ENCODE data around the gene USP25.

The USP25 gene, protein sequence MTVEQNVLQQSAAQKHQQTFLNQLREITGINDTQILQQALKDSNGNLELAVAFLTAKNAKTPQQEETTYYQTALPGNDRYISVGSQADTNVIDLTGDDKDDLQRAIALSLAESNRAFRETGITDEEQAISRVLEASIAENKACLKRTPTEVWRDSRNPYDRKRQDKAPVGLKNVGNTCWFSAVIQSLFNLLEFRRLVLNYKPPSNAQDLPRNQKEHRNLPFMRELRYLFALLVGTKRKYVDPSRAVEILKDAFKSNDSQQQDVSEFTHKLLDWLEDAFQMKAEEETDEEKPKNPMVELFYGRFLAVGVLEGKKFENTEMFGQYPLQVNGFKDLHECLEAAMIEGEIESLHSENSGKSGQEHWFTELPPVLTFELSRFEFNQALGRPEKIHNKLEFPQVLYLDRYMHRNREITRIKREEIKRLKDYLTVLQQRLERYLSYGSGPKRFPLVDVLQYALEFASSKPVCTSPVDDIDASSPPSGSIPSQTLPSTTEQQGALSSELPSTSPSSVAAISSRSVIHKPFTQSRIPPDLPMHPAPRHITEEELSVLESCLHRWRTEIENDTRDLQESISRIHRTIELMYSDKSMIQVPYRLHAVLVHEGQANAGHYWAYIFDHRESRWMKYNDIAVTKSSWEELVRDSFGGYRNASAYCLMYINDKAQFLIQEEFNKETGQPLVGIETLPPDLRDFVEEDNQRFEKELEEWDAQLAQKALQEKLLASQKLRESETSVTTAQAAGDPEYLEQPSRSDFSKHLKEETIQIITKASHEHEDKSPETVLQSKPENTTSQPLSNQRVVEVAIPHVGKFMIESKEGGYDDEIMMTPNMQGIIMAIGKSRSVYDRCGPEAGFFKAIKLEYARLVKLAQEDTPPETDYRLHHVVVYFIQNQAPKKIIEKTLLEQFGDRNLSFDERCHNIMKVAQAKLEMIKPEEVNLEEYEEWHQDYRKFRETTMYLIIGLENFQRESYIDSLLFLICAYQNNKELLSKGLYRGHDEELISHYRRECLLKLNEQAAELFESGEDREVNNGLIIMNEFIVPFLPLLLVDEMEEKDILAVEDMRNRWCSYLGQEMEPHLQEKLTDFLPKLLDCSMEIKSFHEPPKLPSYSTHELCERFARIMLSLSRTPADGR

DNA sequence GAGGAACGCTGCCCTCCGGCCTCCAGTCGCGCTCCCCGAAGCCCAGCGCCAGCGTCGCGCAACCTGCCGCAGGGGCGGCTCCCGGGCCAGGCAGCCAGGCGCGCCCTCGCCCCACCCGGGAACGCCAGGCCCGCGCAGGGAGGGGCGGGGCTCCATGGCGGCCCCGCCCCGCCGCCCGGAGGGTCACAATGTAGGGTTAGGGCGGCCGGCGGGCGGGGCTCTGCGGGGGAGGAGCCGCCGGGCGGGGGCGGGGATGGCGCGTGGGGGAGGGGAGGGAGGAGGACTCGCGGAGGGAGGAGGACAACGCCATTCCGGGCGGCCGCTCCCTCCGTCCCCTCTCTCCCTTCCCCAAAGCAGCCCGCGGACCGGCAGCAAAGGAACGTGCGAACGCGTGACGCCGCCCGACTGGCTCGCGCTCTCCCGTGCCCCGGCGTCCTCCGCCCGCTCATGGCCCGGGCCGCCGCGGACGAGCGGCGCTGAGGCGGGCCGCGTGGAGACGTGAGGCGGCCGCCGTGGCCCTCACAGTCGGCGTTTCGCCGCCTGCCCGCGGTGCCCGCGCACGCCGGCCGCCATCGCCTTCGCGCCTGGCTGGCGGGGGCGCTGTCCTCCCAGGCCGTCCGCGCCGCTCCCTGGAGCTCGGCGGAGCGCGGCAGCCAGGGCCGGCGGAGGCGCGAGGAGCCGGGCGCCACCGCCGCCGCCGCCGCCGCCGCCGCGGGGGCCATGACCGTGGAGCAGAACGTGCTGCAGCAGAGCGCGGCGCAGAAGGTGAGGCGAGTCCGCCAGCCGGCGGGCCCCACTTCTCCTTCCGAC, at the start of gene USP25:
Gene USP25, plus strand, starts transcription at position 309 of the 810 bp plus-strand sequence. Its CDS starts 412 bp downstream, at position 721.
- peak within 1 kb of the TSS; percentile 93 for H2AFZ ChIP-seq (ENCODE audit: low read depth, low read length)
- peak within 1 kb of the TSS; percentile 64 for H3K27ac ChIP-seq (ENCODE audit: low read length)
- H3K79me2 ChIP-seq (ENCODE audit: low read length), result peaks cover 43% of the 10 kb centered on the region
- peaks cover 13% of the 10 kb centered on the region for H3K4me1 ChIP-seq (ENCODE audit: low read length)
- no peaks in the 10 kb centered on the region for H3K9me3 ChIP-seq (ENCODE audit: insufficient read depth, low read length)
- H3K4me3 ChIP-seq (ENCODE audit: low read length), result peak within 1 kb of the TSS; percentile 80
- peaks cover 8% of the 10 kb centered on the region; the same call in 1 of the 2 replicates for H4K20me1 ChIP-seq (ENCODE audit: insufficient read depth, low read length)
- H3K9ac ChIP-seq (ENCODE audit: low read length), result peak within 1 kb of the TSS; percentile 66
- no peak for TF ChIP-seq EZH2phosphoT487 (IDR thresholded peaks at IDR 0.05; ENCODE audit: low read depth)
- TF ChIP-seq, protein P1, sequence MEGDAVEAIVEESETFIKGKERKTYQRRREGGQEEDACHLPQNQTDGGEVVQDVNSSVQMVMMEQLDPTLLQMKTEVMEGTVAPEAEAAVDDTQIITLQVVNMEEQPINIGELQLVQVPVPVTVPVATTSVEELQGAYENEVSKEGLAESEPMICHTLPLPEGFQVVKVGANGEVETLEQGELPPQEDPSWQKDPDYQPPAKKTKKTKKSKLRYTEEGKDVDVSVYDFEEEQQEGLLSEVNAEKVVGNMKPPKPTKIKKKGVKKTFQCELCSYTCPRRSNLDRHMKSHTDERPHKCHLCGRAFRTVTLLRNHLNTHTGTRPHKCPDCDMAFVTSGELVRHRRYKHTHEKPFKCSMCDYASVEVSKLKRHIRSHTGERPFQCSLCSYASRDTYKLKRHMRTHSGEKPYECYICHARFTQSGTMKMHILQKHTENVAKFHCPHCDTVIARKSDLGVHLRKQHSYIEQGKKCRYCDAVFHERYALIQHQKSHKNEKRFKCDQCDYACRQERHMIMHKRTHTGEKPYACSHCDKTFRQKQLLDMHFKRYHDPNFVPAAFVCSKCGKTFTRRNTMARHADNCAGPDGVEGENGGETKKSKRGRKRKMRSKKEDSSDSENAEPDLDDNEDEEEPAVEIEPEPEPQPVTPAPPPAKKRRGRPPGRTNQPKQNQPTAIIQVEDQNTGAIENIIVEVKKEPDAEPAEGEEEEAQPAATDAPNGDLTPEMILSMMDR (IDR thresholded peaks at IDR 0.05; ENCODE audit: low read depth, low read length), result no peak
- no peaks in the 10 kb centered on the region for H3K36me3 ChIP-seq (replicated peaks; ENCODE audit: low read depth, low read length)
- H3K4me2 ChIP-seq (ENCODE audit: low read length), result peak within 1 kb of the TSS; percentile 89
- peaks cover 3% of the 10 kb centered on the region; the same call in 1 of the 2 replicates for H3K27me3 ChIP-seq (ENCODE audit: low read depth, low read length)

DNA sequence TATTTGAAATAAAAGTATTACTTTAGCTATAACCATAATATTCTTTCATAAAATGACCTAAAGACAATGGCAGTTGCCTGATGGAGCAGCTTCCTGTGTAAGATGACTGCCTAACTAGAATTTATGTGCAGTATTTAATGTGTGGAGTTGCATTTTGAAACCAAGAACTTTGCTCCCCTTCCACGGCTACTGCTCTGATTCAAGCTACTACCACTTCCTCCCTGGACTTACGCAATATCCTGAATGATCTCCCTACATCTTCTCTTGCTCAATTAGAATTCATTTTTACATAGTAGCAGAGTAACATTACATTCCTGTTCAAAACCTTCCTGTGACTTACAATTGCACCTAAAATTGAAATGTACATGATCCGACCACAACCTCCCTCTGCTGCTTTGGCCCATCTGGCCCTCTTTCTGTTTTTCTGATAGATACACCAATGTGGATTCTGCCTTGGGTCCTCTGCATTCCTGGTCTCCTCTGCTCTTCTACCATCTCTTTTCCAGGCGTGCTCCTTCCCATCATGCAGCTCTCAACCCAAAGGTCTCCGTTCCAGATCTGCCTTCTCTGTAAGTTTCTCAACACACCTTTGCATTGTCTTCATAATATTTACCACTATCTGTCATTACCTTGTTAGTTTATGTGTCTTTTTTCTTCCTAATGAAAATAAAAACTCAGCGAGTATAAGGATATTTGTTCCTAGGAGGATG, 47.4 kb upstream of the USP25 start:
- TF ChIP-seq EZH2phosphoT487 (IDR thresholded peaks at IDR 0.05; ENCODE audit: low read depth), result no peak
- TF ChIP-seq, protein P1 (IDR thresholded peaks at IDR 0.05; ENCODE audit: low read depth, low read length), result no peak
- Histone ChIP-seq H3K9me3 (ENCODE audit: insufficient read depth, low read length) (no peaks in the 10 kb centered on the region), H3K36me3 (replicated peaks; ENCODE audit: low read depth, low read length) (no peaks in the 10 kb centered on the region), H3K4me2 (ENCODE audit: low read length) (0 out of 2 replicates have a peak overlapping the region, but pooled peaks have one; percentile 4), H3K4me1 (ENCODE audit: low read length) (peaks cover 15% of the 10 kb centered on the region), H2AFZ (ENCODE audit: low read depth, low read length) (peak overlapping the region; percentile 39; the same call in 1 of the 2 replicates), H3K9ac (ENCODE audit: low read length) (no peak overlapping the region), H4K20me1 (ENCODE audit: insufficient read depth, low read length) (no peaks in the 10 kb centered on the region), H3K27ac (ENCODE audit: low read length) (no peak overlapping the region), H3K79me2 (ENCODE audit: low read length) (no peaks in the 10 kb centered on the region), H3K4me3 (ENCODE audit: low read length) (no peak overlapping the region), H3K27me3 (ENCODE audit: low read depth, low read length) (0 out of 2 replicates have a peak, but pooled peaks cover 2% of the 10 kb centered on the region)

DNA sequence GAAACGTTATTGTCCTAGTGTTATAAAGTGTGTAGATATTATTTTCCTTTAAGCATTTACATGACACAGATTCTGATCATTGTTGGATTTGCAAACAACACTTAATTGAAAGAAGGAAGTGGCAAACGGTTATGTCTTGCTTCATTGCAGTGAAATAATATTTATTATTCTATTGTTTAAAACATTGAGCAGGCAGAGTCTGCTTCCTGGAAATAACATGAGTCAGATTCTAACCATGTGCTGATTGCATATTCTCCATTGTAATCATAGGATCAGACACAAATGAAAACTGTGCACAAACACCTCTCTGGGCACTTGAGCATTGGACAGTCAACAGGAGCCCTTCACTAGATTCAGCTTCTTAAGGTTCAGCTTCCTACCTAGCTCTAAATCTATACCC, 46.8 kb upstream of the USP25 start:
- 0 out of 2 replicates have a peak, but pooled peaks cover 2% of the 10 kb centered on the region for H3K27me3 ChIP-seq (ENCODE audit: low read depth, low read length)
- H3K36me3 ChIP-seq (replicated peaks; ENCODE audit: low read depth, low read length), result no peaks in the 10 kb centered on the region
- no peak overlapping the region for H3K4me3 ChIP-seq (ENCODE audit: low read length)
- H3K79me2 ChIP-seq (ENCODE audit: low read length), result no peaks in the 10 kb centered on the region
- no peak overlapping the region for H3K9ac ChIP-seq (ENCODE audit: low read length)
- H3K27ac ChIP-seq (ENCODE audit: low read length), result no peak overlapping the region
- peaks cover 15% of the 10 kb centered on the region for H3K4me1 ChIP-seq (ENCODE audit: low read length)
- no peaks in the 10 kb centered on the region for H3K9me3 ChIP-seq (ENCODE audit: insufficient read depth, low read length)
- no peak overlapping the region for H3K4me2 ChIP-seq (ENCODE audit: low read length)
- no peak overlapping the region for H2AFZ ChIP-seq (ENCODE audit: low read depth, low read length)
- no peaks in the 10 kb centered on the region for H4K20me1 ChIP-seq (ENCODE audit: insufficient read depth, low read length)
- TF ChIP-seq, protein P1 (IDR thresholded peaks at IDR 0.05; ENCODE audit: low read depth, low read length), result no peak
- TF ChIP-seq EZH2phosphoT487 (IDR thresholded peaks at IDR 0.05; ENCODE audit: low read depth), result no peak

All from OCI-LY3 (cell line).